ENCODE results near the gene VIPAS39. TPM values are rescaled to one million over a fixed set of nuclear protein-coding genes. Genes with fewer than 3 reads are reported as not detected.

Gene VIPAS39
- total and polyA plus RNA-seq, 7 donors: 12.0 to 24.3 (median 18.0) TPM

- intact Hi-C loops (cut with DNase I): no loop called here
- TF ChIP-seq EP300 (IDR thresholded peaks at IDR 0.05) (no peak), CTCF (IDR thresholded peaks at IDR 0.05) (no peak), POLR2A (IDR thresholded peaks at IDR 0.05) (no peak), POLR2AphosphoS5 (IDR thresholded peaks at IDR 0.05) (no peak)
- no peaks in the 10 kb centered on the region for H3K27me3 ChIP-seq
- no peaks in the 10 kb centered on the region for H3K36me3 ChIP-seq
- H3K4me3 ChIP-seq: no peak overlapping the region
- no peaks in the 10 kb centered on the region for H3K9me3 ChIP-seq
- H3K4me1 ChIP-seq: no peaks in the 10 kb centered on the region
- H3K27ac ChIP-seq: no peak overlapping the region
- 87 to 90% methylated on average over 8 of the region's 8 CpGs for whole genome bisulfite sequencing, 2 donors
- DNase-seq: no peak
These were observed 33.1 kb upstream of the VIPAS39 start for GRCh38 chr14:77490347-77490986.

- DNase-seq: no peak
- WGBS, 2 donors: 90 to 93% methylated on average over 6 of the region's 6 CpGs
- Histone ChIP-seq H3K27ac (no peak overlapping the region), H3K4me1 (no peaks in the 10 kb centered on the region), H3K9me3 (no peaks in the 10 kb centered on the region), H3K27me3 (no peaks in the 10 kb centered on the region), H3K36me3 (no peaks in the 10 kb centered on the region), H3K4me3 (no peak overlapping the region)
- no peak for TF ChIP-seq EP300 (IDR thresholded peaks at IDR 0.05)
- no peak for TF ChIP-seq CTCF (IDR thresholded peaks at IDR 0.05)
- TF ChIP-seq POLR2A (IDR thresholded peaks at IDR 0.05): no peak
- no peak for TF ChIP-seq POLR2AphosphoS5 (IDR thresholded peaks at IDR 0.05)
- intact Hi-C loops (cut with DNase I): no loop called here
These were observed 31.6 kb upstream of the VIPAS39 start for GRCh38 chr14:77489041-77489440.

GRCh38 chr14:77488558-77488957 lies 31.2 kb upstream of the VIPAS39 start:
- Histone ChIP-seq H3K27me3 (no peaks in the 10 kb centered on the region), H3K27ac (no peak overlapping the region), H3K9me3 (no peaks in the 10 kb centered on the region), H3K4me1 (no peaks in the 10 kb centered on the region), H3K4me3 (no peak overlapping the region), H3K36me3 (no peaks in the 10 kb centered on the region)
- WGBS, 2 donors: 86% methylated on average over 7 of the region's 7 CpGs
- TF ChIP-seq POLR2AphosphoS5 (IDR thresholded peaks at IDR 0.05): no peak
- no peak for TF ChIP-seq EP300 (IDR thresholded peaks at IDR 0.05)
- no peak for TF ChIP-seq CTCF (IDR thresholded peaks at IDR 0.05)
- no peak for TF ChIP-seq POLR2A (IDR thresholded peaks at IDR 0.05)
- DNase-seq: no peak
- intact Hi-C loops (cut with DNase I): no loop called here

GRCh38 chr14:77485901-77486678 lies 28.7 kb upstream of the VIPAS39 start:
- no peak overlapping the region for H3K27ac ChIP-seq
- DNase-seq: no peak
- no peaks in the 10 kb centered on the region for H3K27me3 ChIP-seq
- H3K4me3 ChIP-seq: no peak overlapping the region
- H3K4me1 ChIP-seq: no peaks in the 10 kb centered on the region
- WGBS, 2 donors: 90 to 93% methylated on average over 7 of the region's 7 CpGs
- no peaks in the 10 kb centered on the region for H3K9me3 ChIP-seq
- intact Hi-C loops (cut with DNase I): no loop called here
- H3K36me3 ChIP-seq: no peaks in the 10 kb centered on the region
- TF ChIP-seq POLR2AphosphoS5 (IDR thresholded peaks at IDR 0.05) (no peak), EP300 (IDR thresholded peaks at IDR 0.05) (no peak), CTCF (IDR thresholded peaks at IDR 0.05) (no peak), POLR2A (IDR thresholded peaks at IDR 0.05) (no peak)
